ENCODE results near the gene TBC1D12. TPM values are rescaled to one million over a fixed set of nuclear protein-coding genes. Genes with fewer than 3 reads are reported as not detected.

Gene TBC1D12
- total and polyA plus RNA-seq, 2 donors (not counting 3 experiments of a cell fraction or from before 2014, with no cell fraction given), result 2.9 to 7.3 TPM

- Histone ChIP-seq H3K9me3 (replicated peaks; ENCODE audit: control insufficient read depth, insufficient read depth, low read length) (no peaks in the 10 kb centered on the region), H3K9me1 (replicated peaks; ENCODE audit: control insufficient read depth, extremely low read depth, insufficient read depth, low read length) (no peaks in the 10 kb centered on the region), H4K20me1 (replicated peaks; ENCODE audit: control insufficient read depth, extremely low read depth, insufficient read depth, low read length) (no peaks in the 10 kb centered on the region), H3K27me3 (ENCODE audit: control insufficient read depth in 2 of 2, insufficient read depth in 2 of 2, low read length in 2 of 2) (peaks cover 3 to 7% of the 10 kb centered on the region in 2 experiments), H2AFZ (ENCODE audit: low read depth, low read length) (peak overlapping the region; percentile 81), H3K4me2 (ENCODE audit: insufficient read depth, low read length) (peak overlapping the region; percentile 56), H3K79me2 (ENCODE audit: control insufficient read depth, insufficient read depth, low read length) (peaks cover 29% of the 10 kb centered on the region), H3K9ac (replicated peaks; ENCODE audit: extremely low read depth, insufficient read depth, low read length) (peak overlapping the region; percentile 19), H3K36me3 (ENCODE audit: control insufficient read depth in 2 of 2, extremely low read depth in 1 of 2, insufficient read depth in 2 of 2, low read length in 2 of 2) (no peaks in the 10 kb centered on the region), H3K27ac (ENCODE audit: insufficient read depth, low read depth, low read length) (no peak overlapping the region), H3K4me1 (ENCODE audit: control insufficient read depth, extremely low read depth, insufficient read depth, low read length) (peaks cover 14% of the 10 kb centered on the region), H3K4me3 (replicated peaks in 1 of 3; ENCODE audit: insufficient read depth in 1 of 3, low read depth in 1 of 3, low read length in 3 of 3) (peak overlapping the region in 2 of 3 experiments; percentile 46 to 87)
- intact Hi-C loops (cut with micrococcal nuclease), result loop anchor here (2.0 to 5.0 kb wide), 2 partner anchors 184 to 542 kb away; partner anchors contain the start of gene HELLS
- BruUV-seq (replicated peaks), result no TSS peak
- ChIA-PET CTCF (interaction anchor here (0.6 to 3.5 kb wide), 5 partner anchors 39 to 83 kb away, joined by 3 to 44 read pairs (median 5); partner anchors contain the start of gene TBC1D12), POLR2A (no interaction called here)
- FAIRE-seq (no peak), DNase-seq (ENCODE audit: low read depth, low spot score) (no peak)
- TF ChIP-seq POLR2AphosphoS5 (IDR thresholded peaks at IDR 0.05; ENCODE audit: insufficient read depth, low read depth, low read length) (no peak), EZH2 (IDR thresholded peaks at IDR 0.05; ENCODE audit: borderline replicate concordance, low read depth, low read length, severe bottlenecking) (no peak), CTCF (IDR thresholded peaks at IDR 0.05; ENCODE audit: extremely low read depth in 1 of 2, insufficient read depth in 1 of 2, low read depth in 1 of 2, low read length in 2 of 2) (no peak), POLR2A (IDR thresholded peaks at IDR 0.05; ENCODE audit: low read depth, low read length) (no peak), GATA2 (IDR thresholded peaks at IDR 0.05; ENCODE audit: insufficient read depth, insufficient read length, low read depth, low read length) (no peak), MYC (IDR thresholded peaks at IDR 0.05; ENCODE audit: low read depth, low read length) (no peak), JUN (IDR thresholded peaks at IDR 0.05; ENCODE audit: borderline replicate concordance, insufficient read depth, insufficient read length, low read depth) (no peak), MAX (IDR thresholded peaks at IDR 0.05; ENCODE audit: insufficient read depth, insufficient read length) (no peak), FOS (IDR thresholded peaks at IDR 0.05; ENCODE audit: borderline replicate concordance, insufficient read depth, low read length) (no peak)
- dilution Hi-C loops (cut with MboI; ENCODE audit: extremely low pct_ligation_motif_present, low sequenced_read_pairs), result no loop called here
Measured at GRCh38 chr10:94363251-94363565, 39.1 kb upstream of the TBC1D12 start.

All from endothelial cell of umbilical vein (primary cell).